SK-N-SH treated with all-trans-retinoic acid at 6 μM for 48 hours (cell line): ENCODE data around the gene FPGS.

Experiments used
- GLIS3 ChIP-seq: fragments of 250-450 bp; sonication (Bioruptor Pico); IDR thresholded peaks from 2 replicates; pipeline ENCODE4 v1.5.0; 2020; ENCODE audit warnings: mild to moderate bottlenecking, moderate library complexity
- ISL1 ChIP-seq: fragments of 250-450 bp; sonication (Bioruptor Pico); IDR thresholded peaks from 2 replicates; pipeline ENCODE4 v2.1.2; 2022; ENCODE audit warnings: mild to moderate bottlenecking, moderate library complexity
- RARB ChIP-seq: fragments of 250-450 bp; sonication (Bioruptor Pico); IDR thresholded peaks from 2 replicates; pipeline ENCODE4 v1.8.0; 2021; ENCODE audit warnings: mild to moderate bottlenecking, moderate library complexity
- TOX ChIP-seq: fragments of 250-450 bp; sonication (Bioruptor Pico); IDR thresholded peaks from 2 replicates; pipeline ENCODE4 v1.8.0; 2021; ENCODE audit warnings: mild to moderate bottlenecking, moderate library complexity, borderline replicate concordance
- ZC3H10 ChIP-seq: fragments of 250-450 bp; sonication (Bioruptor Pico); IDR thresholded peaks from 2 replicates; pipeline ENCODE4 v1.5.1; 2021; ENCODE audit warnings: mild to moderate bottlenecking, moderate library complexity
- ZFP3 ChIP-seq: fragments of 250-450 bp; sonication (Bioruptor Pico); IDR thresholded peaks from 2 replicates; pipeline ENCODE4 v1.5.0; 2020; ENCODE audit warnings: mild to moderate bottlenecking, moderate library complexity
- ZFP30 ChIP-seq: fragments of 450-650 bp; formaldehyde crosslinking; IDR thresholded peaks from 2 replicates; pipeline ENCODE4 v1.5.0; 2022; ENCODE audit warnings: mild to moderate bottlenecking, moderate library complexity
- ZNF8 ChIP-seq: fragments of 450-650 bp; formaldehyde crosslinking; IDR thresholded peaks from 2 replicates; pipeline ENCODE4 v1.5.0; 2020; ENCODE audit warnings: mild to moderate bottlenecking, moderate library complexity
- TF ChIP-seq, protein P1 (sequence below): fragments of 250-450 bp; sonication (Bioruptor Pico); IDR thresholded peaks from 2 replicates; pipeline ENCODE4 v1.8.0; 2021; ENCODE audit warnings: low read depth, mild to moderate bottlenecking, moderate library complexity, borderline replicate concordance
- TF ChIP-seq, protein P2 (sequence below): fragments of 250-450 bp; sonication (Bioruptor Pico); IDR thresholded peaks from 2 replicates; pipeline ENCODE4 v1.5.0; 2020; ENCODE audit warnings: mild to moderate bottlenecking, moderate library complexity
- TF ChIP-seq, protein P3 (sequence below): fragments of 250-450 bp; sonication (Bioruptor Pico); IDR thresholded peaks from 2 replicates; pipeline ENCODE4 v1.5.1; 2021; ENCODE audit warnings: mild to moderate bottlenecking, moderate library complexity
- TF ChIP-seq, protein P4 (sequence below): fragments of 250-450 bp; sonication (Bioruptor Pico); IDR thresholded peaks from 2 replicates; pipeline ENCODE4 v1.8.0; 2020; ENCODE audit warnings: mild to moderate bottlenecking, moderate library complexity, borderline replicate concordance

DNA sequence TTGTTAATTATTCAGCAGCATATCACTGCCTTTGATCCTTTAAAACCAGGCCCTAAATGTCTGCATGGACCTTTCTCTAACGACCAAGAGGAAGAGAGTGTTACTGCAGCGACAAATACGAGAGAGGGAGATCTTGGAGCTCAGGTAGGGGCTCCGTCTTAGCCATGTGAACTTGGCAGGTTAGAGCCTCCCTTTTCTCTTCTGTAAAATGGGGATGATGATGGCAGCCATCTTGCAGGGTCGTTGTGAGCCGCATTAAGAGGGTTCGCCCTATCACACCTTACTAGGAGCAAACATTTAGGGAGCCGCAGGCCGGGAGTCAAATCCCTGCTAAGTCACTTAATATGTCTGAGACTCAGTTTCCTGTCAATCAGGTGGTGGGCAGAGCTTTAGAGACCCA, 50.1 kb downstream of the FPGS start:
- TF ChIP-seq, protein P1, sequence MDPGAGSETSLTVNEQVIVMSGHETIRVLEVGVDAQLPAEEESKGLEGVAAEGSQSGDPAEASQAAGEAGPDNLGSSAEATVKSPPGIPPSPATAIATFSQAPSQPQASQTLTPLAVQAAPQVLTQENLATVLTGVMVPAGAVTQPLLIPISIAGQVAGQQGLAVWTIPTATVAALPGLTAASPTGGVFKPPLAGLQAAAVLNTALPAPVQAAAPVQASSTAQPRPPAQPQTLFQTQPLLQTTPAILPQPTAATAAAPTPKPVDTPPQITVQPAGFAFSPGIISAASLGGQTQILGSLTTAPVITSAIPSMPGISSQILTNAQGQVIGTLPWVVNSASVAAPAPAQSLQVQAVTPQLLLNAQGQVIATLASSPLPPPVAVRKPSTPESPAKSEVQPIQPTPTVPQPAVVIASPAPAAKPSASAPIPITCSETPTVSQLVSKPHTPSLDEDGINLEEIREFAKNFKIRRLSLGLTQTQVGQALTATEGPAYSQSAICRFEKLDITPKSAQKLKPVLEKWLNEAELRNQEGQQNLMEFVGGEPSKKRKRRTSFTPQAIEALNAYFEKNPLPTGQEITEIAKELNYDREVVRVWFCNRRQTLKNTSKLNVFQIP (CRISPR knock-in tag), result no peak
- TF ChIP-seq, protein P2, sequence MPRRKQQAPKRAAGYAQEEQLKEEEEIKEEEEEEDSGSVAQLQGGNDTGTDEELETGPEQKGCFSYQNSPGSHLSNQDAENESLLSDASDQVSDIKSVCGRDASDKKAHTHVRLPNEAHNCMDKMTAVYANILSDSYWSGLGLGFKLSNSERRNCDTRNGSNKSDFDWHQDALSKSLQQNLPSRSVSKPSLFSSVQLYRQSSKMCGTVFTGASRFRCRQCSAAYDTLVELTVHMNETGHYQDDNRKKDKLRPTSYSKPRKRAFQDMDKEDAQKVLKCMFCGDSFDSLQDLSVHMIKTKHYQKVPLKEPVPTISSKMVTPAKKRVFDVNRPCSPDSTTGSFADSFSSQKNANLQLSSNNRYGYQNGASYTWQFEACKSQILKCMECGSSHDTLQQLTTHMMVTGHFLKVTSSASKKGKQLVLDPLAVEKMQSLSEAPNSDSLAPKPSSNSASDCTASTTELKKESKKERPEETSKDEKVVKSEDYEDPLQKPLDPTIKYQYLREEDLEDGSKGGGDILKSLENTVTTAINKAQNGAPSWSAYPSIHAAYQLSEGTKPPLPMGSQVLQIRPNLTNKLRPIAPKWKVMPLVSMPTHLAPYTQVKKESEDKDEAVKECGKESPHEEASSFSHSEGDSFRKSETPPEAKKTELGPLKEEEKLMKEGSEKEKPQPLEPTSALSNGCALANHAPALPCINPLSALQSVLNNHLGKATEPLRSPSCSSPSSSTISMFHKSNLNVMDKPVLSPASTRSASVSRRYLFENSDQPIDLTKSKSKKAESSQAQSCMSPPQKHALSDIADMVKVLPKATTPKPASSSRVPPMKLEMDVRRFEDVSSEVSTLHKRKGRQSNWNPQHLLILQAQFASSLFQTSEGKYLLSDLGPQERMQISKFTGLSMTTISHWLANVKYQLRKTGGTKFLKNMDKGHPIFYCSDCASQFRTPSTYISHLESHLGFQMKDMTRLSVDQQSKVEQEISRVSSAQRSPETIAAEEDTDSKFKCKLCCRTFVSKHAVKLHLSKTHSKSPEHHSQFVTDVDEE (CRISPR knock-in tag), result no peak
- TF ChIP-seq, protein P3, sequence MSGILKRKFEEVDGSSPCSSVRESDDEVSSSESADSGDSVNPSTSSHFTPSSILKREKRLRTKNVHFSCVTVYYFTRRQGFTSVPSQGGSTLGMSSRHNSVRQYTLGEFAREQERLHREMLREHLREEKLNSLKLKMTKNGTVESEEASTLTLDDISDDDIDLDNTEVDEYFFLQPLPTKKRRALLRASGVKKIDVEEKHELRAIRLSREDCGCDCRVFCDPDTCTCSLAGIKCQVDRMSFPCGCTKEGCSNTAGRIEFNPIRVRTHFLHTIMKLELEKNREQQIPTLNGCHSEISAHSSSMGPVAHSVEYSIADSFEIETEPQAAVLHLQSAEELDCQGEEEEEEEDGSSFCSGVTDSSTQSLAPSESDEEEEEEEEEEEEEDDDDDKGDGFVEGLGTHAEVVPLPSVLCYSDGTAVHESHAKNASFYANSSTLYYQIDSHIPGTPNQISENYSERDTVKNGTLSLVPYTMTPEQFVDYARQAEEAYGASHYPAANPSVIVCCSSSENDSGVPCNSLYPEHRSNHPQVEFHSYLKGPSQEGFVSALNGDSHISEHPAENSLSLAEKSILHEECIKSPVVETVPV (CRISPR knock-in tag), result no peak
- TF ChIP-seq ZFP30, result no peak
- no peak for TF ChIP-seq ZNF8 (CRISPR knock-in tag)
- TF ChIP-seq ZC3H10 (CRISPR knock-in tag), result no peak
- TF ChIP-seq ISL1 (CRISPR knock-in tag), result no peak
- TF ChIP-seq GLIS3 (CRISPR knock-in tag), result no peak
- TF ChIP-seq ZFP3, result no peak
- TF ChIP-seq RARB, result no peak
- TF ChIP-seq TOX, result no peak
- TF ChIP-seq, protein P4, sequence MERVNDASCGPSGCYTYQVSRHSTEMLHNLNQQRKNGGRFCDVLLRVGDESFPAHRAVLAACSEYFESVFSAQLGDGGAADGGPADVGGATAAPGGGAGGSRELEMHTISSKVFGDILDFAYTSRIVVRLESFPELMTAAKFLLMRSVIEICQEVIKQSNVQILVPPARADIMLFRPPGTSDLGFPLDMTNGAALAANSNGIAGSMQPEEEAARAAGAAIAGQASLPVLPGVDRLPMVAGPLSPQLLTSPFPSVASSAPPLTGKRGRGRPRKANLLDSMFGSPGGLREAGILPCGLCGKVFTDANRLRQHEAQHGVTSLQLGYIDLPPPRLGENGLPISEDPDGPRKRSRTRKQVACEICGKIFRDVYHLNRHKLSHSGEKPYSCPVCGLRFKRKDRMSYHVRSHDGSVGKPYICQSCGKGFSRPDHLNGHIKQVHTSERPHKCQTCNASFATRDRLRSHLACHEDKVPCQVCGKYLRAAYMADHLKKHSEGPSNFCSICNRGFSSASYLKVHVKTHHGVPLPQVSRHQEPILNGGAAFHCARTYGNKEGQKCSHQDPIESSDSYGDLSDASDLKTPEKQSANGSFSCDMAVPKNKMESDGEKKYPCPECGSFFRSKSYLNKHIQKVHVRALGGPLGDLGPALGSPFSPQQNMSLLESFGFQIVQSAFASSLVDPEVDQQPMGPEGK (CRISPR knock-in tag), result no peak
